SK-N-SH treated with all-trans-retinoic acid at 6 μM for 48 hours (cell line): ENCODE data around the gene BEND5.

Source experiments
- CSDC2 ChIP-seq: fragments of 250-450 bp; sonication (Bioruptor Pico); IDR thresholded peaks from 2 replicates; pipeline ENCODE4 v1.5.0; 2020; ENCODE audit warnings: mild to moderate bottlenecking, moderate library complexity
- ZNF70 ChIP-seq: fragments of 450-650 bp; formaldehyde crosslinking; IDR thresholded peaks from 2 replicates; pipeline ENCODE4 v1.5.0; 2020; ENCODE audit warnings: mild to moderate bottlenecking, moderate library complexity
- ZNF8 ChIP-seq: fragments of 450-650 bp; formaldehyde crosslinking; IDR thresholded peaks from 2 replicates; pipeline ENCODE4 v1.5.0; 2020; ENCODE audit warnings: mild to moderate bottlenecking, moderate library complexity

DNA sequence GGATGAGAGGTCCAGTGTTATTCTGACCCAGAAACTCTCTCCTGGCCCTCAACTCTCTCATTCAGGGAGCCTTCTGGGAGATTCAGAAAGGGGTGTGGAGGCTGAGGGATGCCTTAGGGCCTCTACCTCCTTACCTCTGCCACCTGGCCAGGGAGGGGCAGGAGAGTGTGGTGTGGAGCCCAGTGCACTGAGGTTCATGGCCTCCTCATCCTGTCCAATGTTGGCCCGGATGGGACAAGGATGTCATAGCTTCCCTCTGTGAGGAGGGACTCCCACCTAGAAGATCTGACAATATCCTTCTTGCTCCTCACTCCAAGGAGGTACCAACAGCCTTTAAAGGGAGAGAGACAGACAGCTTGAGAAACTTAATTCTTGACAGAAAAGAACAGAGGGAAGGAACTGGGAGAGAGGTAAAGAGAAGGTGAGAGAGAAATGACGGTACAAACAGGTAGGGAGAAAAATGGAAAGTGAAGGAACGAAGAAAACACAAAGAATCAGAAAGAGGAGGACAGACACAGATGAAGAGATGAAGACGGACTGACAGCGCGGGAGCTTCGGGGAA is 779 bp downstream of the BEND5 start:
- TF ChIP-seq ZNF8 (CRISPR knock-in tag) (no peak), CSDC2 (no peak), ZNF70 (CRISPR knock-in tag) (no peak)
